ENCODE measurements around the gene ROMO1.

Gene ROMO1

GRCh38 chr20:35699127-35699956, at the start of gene ROMO1, which contains the start of gene NFS1:
ROMO1 (plus strand) TSS chr20:35699405; CDS start chr20:35699633, 228 bp downstream.
NFS1 (minus strand) TSS chr20:35699352; CDS start chr20:35699288, 64 bp downstream.
- peak; percentile 20 to 88 (median 71) for DNase-seq

- DNase-seq: no peak
Measured at GRCh38 chr20:35650632-35651031, 48.6 kb upstream of the ROMO1 start.

- no peak for DNase-seq
Measured at GRCh38 chr20:35651958-35652357, 47.2 kb upstream of the ROMO1 start.

GRCh38 chr20:35652641-35653429, 46.4 kb upstream of the ROMO1 start:
- no peak for DNase-seq

- no peak for DNase-seq
Measured at GRCh38 chr20:35653430-35653734, 45.8 kb upstream of the ROMO1 start.

- no peak for DNase-seq
Measured at GRCh38 chr20:35653893-35654292, 45.3 kb upstream of the ROMO1 start.

- no peak for DNase-seq
Measured at GRCh38 chr20:35654415-35654814, 44.8 kb upstream of the ROMO1 start.

- no peak for DNase-seq
Measured at GRCh38 chr20:35657271-35657670, 41.9 kb upstream of the ROMO1 start.

GRCh38 chr20:35660122-35660937, 38.9 kb upstream of the ROMO1 start:
- DNase-seq: no peak

- DNase-seq: no peak
Measured at GRCh38 chr20:35661053-35661452, 38.2 kb upstream of the ROMO1 start.

GRCh38 chr20:35661908-35662307, 37.3 kb upstream of the ROMO1 start:
- no peak for DNase-seq

- no peak for DNase-seq
Measured at GRCh38 chr20:35662551-35662950, 36.7 kb upstream of the ROMO1 start.

GRCh38 chr20:35663516-35664465, 35.4 kb upstream of the ROMO1 start:
- DNase-seq: peak in 10 of 14 donors; percentile 9 to 67 (median 40)

GRCh38 chr20:35664466-35665206, 34.6 kb upstream of the ROMO1 start, which contains the start of the genes CPNE1 and RBM12:
CPNE1 (minus strand) TSS chr20:35664900; CDS start chr20:35632923, 31,977 bp downstream.
RBM12 (minus strand) TSS chr20:35664900; CDS start chr20:35655322, 9,578 bp downstream.
- peak; percentile 33 to 96 (median 90) for DNase-seq

GRCh38 chr20:35665949-35666288, 33.3 kb upstream of the ROMO1 start:
- no peak for DNase-seq

GRCh38 chr20:35669221-35669620, 30.0 kb upstream of the ROMO1 start:
- DNase-seq: no peak

- DNase-seq: no peak
Measured at GRCh38 chr20:35669681-35670080, 29.5 kb upstream of the ROMO1 start.

GRCh38 chr20:35673884-35674283, 25.3 kb upstream of the ROMO1 start:
- DNase-seq: peak in 2 of 14 donors; percentile 0 to 43

GRCh38 chr20:35674921-35675320, 24.3 kb upstream of the ROMO1 start:
- no peak for DNase-seq

- no peak for DNase-seq
Measured at GRCh38 chr20:35680452-35681183, 18.6 kb upstream of the ROMO1 start.

Data from C1 segment of cervical spinal cord (tissue), 14 donors.